HEK293T (cell line): ENCODE results near the gene ECI2.
"Not testable (repeated sequence)": the region's sequence is repeated elsewhere in the genome, so short reads cannot be mapped to it uniquely, and the experiment has no call there.

ENCODE experiments used
- CTCF ChIA-PET: fragments of 350-600 bp; formaldehyde crosslinking; extraction: SDS; loops from one replicate; lab custom pipeline; 2021; ENCODE audit warnings: antibody characterized with exemption, inconsistent platforms; lab: Yijun Ruan, JAX
- POLR2A ChIA-PET: fragments of 350-600 bp; formaldehyde crosslinking; extraction: SDS; loops from one replicate; lab custom pipeline; 2020; ENCODE audit warnings: antibody characterized with exemption, inconsistent platforms; lab: Yijun Ruan, JAX
- DNase-seq: peaks from one replicate; pipeline ENCODE4 v3.0.0; 2012; ENCODE audit warnings: mixed read lengths; ENCODE audit errors: extremely low spot score
- ARNT ChIP-seq: fragments of 450-650 bp; IDR thresholded peaks from 2 replicates; pipeline ENCODE4 v1.6.1; 2017; ENCODE audit warnings: mild to moderate bottlenecking
- BHLHE40 ChIP-seq: fragments of 450-650 bp; IDR thresholded peaks from 2 replicates; pipeline ENCODE4 v1.6.1; 2016; ENCODE audit warnings: mild to moderate bottlenecking, moderate library complexity, borderline replicate concordance
- CTBP1 ChIP-seq: fragments of 450-650 bp; IDR thresholded peaks from 2 replicates; pipeline ENCODE4 v1.6.1; 2016; ENCODE audit warnings: borderline replicate concordance
- ELF4 ChIP-seq: fragments of 450-650 bp; IDR thresholded peaks from 2 replicates; pipeline ENCODE4 v1.6.1; 2017; ENCODE audit warnings: antibody characterized with exemption
- FOXA1 ChIP-seq: fragments of 450-650 bp; IDR thresholded peaks from 2 replicates; pipeline ENCODE4 v1.6.1; 2016; ENCODE audit warnings: mild to moderate bottlenecking
- FOXK2 ChIP-seq: fragments of 450-650 bp; IDR thresholded peaks from 2 replicates; pipeline ENCODE4 v1.6.1; 2016; ENCODE audit warnings: mild to moderate bottlenecking
- FOXM1 ChIP-seq: fragments of 450-650 bp; IDR thresholded peaks from 2 replicates; pipeline ENCODE4 v1.6.1; 2017; ENCODE audit warnings: mild to moderate bottlenecking, borderline replicate concordance
- HDGF ChIP-seq: fragments of 450-650 bp; IDR thresholded peaks from 2 replicates; pipeline ENCODE4 v1.6.1; 2017; ENCODE audit warnings: antibody characterized with exemption, borderline replicate concordance
- L3MBTL2 ChIP-seq: fragments of 450-650 bp; conservative IDR thresholded peaks from 2 replicates; pipeline ENCODE4 v1.6.1; 2016; ENCODE audit warnings: mild to moderate bottlenecking
- LEF1 ChIP-seq: fragments of 450-650 bp; IDR thresholded peaks from 2 replicates; pipeline ENCODE4 v1.6.1; 2017; ENCODE audit warnings: mild to moderate bottlenecking, borderline replicate concordance
- NFRKB ChIP-seq: fragments of 450-650 bp; IDR thresholded peaks from 2 replicates; pipeline ENCODE4 v1.6.1; 2016; ENCODE audit warnings: mild to moderate bottlenecking, moderate library complexity
- SP1 ChIP-seq: fragments of 450-650 bp; IDR thresholded peaks from 2 replicates; pipeline ENCODE4 v1.6.1; 2017
- SUZ12 ChIP-seq: fragments of 450-650 bp; IDR thresholded peaks from 2 replicates; pipeline ENCODE4 v1.6.1; 2016; ENCODE audit warnings: mild to moderate bottlenecking
- TARDBP ChIP-seq: fragments of 450-650 bp; IDR thresholded peaks from 2 replicates; pipeline ENCODE4 v1.6.1; 2016
- ZNF384 ChIP-seq: fragments of 450-650 bp; IDR thresholded peaks from 2 replicates; pipeline ENCODE4 v1.6.1; 2016
- TF ChIP-seq, protein P1 (sequence below): fragments of 450-650 bp; IDR thresholded peaks from 2 replicates; pipeline ENCODE4 v1.6.1; 2016

ECI2 gene

DNA sequence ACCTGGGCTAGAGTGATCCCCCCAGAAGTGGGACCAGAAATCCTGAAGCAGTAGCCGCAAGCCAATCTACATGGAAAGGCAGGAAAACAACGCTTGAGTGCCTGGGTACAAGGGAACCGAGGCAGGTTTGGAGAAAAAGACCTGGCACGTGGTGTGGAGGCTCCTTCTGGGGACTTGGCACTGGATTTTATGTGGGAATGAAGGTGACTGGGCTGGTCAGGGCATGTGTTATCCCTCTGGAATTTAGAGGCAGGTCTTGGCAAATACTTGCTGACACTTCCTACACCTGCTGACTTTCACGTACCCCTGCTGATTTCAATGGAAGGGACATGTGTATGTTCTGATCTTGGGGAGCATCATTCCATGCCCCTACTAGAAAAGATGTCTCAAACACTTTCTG lies 31.4 kb downstream of the ECI2 start:
- TF ChIP-seq ELF4 = no peak
- no peak for TF ChIP-seq ARNT
- TF ChIP-seq BHLHE40 = no peak
- TF ChIP-seq L3MBTL2 = no peak
- TF ChIP-seq HDGF = no peak
- CTCF ChIA-PET = no interaction called here
- POLR2A ChIA-PET = no interaction called here
- no peak for DNase-seq

DNA sequence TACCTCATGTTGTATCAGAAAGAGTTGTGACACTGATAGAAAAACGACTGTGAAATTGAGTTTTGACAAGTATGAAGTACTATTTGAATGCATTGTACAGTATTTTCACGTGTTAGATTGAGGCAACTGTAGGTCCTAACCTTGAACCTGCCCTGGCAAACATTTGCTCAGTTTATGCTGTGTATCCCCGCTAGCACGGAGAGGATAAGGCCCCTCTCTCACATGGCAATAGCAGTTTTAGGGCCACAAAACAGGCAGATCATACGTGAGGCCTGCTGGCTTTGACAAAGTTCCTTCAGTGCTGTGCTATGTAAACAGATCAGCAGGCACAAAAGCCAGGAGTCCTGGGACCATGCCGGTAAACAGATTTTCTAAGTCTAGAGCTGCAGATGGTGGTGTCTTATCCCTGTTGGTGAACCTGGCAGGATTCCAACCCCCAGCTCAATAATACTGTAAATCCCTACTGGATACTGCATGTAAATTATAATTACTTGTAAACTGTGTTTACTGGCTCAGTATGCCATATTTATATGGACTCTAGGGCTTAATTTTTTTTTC lies 32.6 kb downstream of the ECI2 start:
- ChIA-PET POLR2A (interaction anchor here (0.9 kb wide), 1 partner anchor 84 kb away, joined by 3 read pairs; no protein-coding TSS in a partner anchor), CTCF (interaction anchor here (0.6 kb wide), 1 partner anchor 56 kb away, joined by 3 read pairs; no protein-coding TSS in a partner anchor)
- peak; percentile 39; the same call in 1 of the 2 replicates for TF ChIP-seq L3MBTL2
- TF ChIP-seq FOXM1 = no peak
- TF ChIP-seq SUZ12 = no peak
- DNase-seq = peak; percentile 23

DNA sequence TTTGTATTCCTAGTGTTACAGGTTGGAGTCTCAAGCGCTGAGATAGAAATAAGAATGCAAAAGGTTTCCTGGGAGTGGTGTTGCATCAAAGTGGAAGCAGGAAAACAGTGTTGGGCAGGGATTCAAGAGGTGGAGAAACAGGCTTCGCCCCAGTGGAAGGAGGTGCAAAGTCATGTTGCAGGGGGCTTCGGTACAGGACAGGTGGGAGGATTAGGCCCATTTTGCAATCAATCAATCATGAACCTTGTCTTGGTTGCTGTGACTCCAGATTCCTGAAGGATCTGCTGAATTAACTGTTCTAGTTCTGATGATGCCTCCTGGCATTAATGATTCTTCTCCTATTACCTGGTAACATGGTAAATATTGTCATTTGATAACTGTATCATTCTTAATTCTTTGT lies 34.1 kb downstream of the ECI2 start:
- ChIA-PET POLR2A (no interaction called here), CTCF (no interaction called here)
- DNase-seq = no peak
- TF ChIP-seq TARDBP (no peak), L3MBTL2 (no peak), FOXK2 (no peak), FOXM1 (no peak), ELF4 (no peak), CTBP1 (no peak), SUZ12 (no peak), ARNT (no peak), NFRKB (no peak)
- TF ChIP-seq, protein P1, sequence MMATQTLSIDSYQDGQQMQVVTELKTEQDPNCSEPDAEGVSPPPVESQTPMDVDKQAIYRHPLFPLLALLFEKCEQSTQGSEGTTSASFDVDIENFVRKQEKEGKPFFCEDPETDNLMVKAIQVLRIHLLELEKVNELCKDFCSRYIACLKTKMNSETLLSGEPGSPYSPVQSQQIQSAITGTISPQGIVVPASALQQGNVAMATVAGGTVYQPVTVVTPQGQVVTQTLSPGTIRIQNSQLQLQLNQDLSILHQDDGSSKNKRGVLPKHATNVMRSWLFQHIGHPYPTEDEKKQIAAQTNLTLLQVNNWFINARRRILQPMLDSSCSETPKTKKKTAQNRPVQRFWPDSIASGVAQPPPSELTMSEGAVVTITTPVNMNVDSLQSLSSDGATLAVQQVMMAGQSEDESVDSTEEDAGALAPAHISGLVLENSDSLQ = no peak

DNA sequence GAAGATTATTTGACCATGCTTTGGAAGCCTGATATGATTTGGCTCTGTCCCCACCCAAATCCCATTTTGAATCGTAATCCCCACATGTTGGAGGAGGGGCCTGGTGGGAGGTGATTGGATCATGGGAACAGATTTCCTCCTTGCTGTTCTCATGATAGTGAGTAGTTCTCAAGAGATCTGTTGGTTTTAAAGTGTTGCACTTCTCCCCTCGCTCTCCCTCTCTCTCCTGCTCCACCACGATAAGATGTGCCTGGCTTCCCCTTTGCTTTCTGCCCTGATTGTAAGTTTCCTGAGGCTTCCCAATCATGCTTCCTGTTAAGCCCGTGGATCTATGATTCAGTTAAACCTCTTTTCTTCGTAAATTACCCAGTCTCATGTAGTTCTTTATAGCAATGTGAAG lies 34.7 kb downstream of the ECI2 start:
- DNase-seq = no peak
- TF ChIP-seq NFRKB (no peak), L3MBTL2 (no peak), ZNF384 (no peak), FOXM1 (no peak), CTBP1 (no peak), SUZ12 (no peak), TARDBP (no peak), BHLHE40 (no peak), FOXK2 (no peak), ARNT (no peak)
- CTCF ChIA-PET = no interaction called here
- POLR2A ChIA-PET = no interaction called here

DNA sequence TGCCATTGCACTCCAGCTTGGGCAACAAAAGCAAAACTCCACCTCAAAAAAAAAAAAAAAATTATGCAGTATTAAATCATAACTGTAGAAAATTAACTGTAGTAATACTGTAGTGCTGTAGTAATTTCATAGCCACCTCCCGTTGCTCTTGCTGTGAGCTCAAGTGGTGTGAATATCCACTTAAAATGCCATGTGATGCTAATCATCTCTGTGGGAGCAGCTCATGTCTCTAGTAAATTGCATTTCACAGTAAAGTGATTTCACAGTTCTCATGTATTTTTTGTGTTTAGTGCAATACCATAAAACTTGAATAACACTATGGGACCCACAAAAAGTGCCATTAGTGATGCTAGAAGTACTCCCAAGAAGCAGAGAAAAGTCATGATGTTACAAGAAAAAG lies 42.1 kb downstream of the ECI2 start:
- DNase-seq = no peak
- POLR2A ChIA-PET = no interaction called here
- CTCF ChIA-PET = no interaction called here
- TF ChIP-seq, protein P1 = peak; percentile 50
- no peak for TF ChIP-seq ELF4

DNA sequence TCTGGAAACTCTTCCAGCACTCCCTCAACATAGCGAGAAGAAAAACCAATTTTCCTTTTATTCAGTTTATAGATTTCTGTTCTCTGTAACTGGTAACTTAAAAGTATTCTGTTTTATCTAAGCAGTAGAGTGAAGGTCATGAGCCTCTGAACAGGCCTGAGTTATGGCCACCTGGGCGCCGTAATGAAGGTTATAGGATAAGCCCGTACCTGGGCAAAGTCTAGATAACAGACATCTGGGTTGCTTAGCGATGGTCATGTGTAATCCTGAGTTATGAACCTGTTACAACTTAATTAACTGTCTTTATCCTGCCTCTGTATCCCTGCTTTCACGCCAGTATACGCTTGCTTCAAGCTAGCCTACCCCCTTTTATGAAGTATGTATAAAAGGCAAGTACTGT lies 43.4 kb downstream of the ECI2 start:
- CTCF ChIA-PET = interaction anchor here (0.6 kb wide), 1 partner anchor 32 kb away, joined by 4 read pairs; no protein-coding TSS in a partner anchor
- no peak for DNase-seq
- POLR2A ChIA-PET = no interaction called here
- no peak for TF ChIP-seq CTBP1
- no peak for TF ChIP-seq HDGF
- TF ChIP-seq ELF4 = no peak
- TF ChIP-seq, protein P1 = no peak
- TF ChIP-seq FOXK2 = no peak

DNA sequence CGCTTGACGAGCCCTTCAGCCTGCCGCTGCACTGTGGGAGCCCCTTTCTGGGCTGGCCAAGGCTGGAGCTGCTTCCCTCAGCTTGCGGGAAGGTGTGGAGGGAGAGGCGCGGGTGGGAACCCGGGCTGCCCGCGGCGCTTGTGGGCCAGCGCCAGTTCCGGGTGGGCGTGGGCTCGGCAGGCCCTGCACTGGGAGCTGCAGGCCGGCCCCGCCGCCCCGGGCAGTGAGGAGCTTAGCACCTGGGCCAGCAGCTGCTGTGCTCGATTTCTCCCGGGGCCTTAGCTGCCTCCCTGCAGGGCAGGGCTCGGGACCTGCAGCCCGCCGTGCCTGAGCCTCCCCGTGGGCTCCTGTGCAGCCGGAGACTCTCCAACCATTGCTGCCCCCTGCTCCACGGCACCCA lies 45.3 kb downstream of the ECI2 start:
- CTCF ChIA-PET, DNase-seq: not testable (repeated sequence)
- POLR2A ChIA-PET = interaction anchor here (1.1 kb wide), 1 partner anchor 46 kb away, joined by 3 read pairs; the partner anchor contains the start of gene ECI2

DNA sequence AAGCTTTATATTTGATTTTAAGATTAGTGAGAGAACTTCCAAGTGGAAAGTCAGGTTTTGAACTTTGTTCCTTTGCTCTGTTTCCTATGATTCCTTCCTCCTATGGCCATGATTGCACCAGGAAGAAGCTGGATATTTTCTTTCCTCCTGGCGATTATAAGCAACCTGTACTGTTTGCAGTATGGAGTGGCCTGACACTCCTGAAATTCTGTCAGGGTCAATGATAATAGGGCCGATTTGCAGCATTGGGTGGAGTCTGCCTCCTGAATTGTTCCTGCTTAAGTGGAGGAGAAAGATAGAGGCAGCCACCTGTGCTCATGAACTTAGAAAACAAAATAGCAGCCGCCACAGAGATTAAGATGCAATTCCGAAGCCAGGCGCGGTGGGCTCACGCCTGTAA lies 46.7 kb downstream of the ECI2 start:
- no peak for TF ChIP-seq FOXK2
- no peak for TF ChIP-seq LEF1
- TF ChIP-seq TARDBP = no peak
- no peak for TF ChIP-seq HDGF
- TF ChIP-seq BHLHE40 = no peak
- no peak for TF ChIP-seq FOXM1
- no peak for TF ChIP-seq CTBP1
- TF ChIP-seq SUZ12 = no peak
- TF ChIP-seq ZNF384 = no peak
- TF ChIP-seq ARNT = no peak
- no peak for TF ChIP-seq ELF4
- no peak for TF ChIP-seq FOXA1
- TF ChIP-seq, protein P1 = no peak
- TF ChIP-seq NFRKB = no peak
- no peak for TF ChIP-seq L3MBTL2
- no peak for TF ChIP-seq SP1
- ChIA-PET CTCF (no interaction called here), POLR2A (no interaction called here)
- DNase-seq = no peak
